HEK293 (cell line): ENCODE measurements around the gene ITPR2.

ENCODE experiments used
- CTCF ChIA-PET: fragments of 350-600 bp; formaldehyde crosslinking; extraction: SDS; loops from one replicate; lab custom pipeline; 2021; ENCODE audit warnings: antibody characterized with exemption; lab: Yijun Ruan, JAX
- POLR2A ChIA-PET: fragments of 300-600 bp; formaldehyde crosslinking; extraction: SDS; loops from one replicate; lab custom pipeline; 2020; ENCODE audit warnings: antibody characterized with exemption, inconsistent platforms; lab: Yijun Ruan, JAX
- H3K27ac ChIP-seq: fragments of 200-500 bp; sonication (Bioruptor generic); 2 replicates; pipeline ENCODE4 v1.5.1; 2014; ENCODE audit warnings: low read depth, low read length, control low read depth, inconsistent platforms; ENCODE audit errors: extremely low read depth
- H3K36me3 ChIP-seq, 2 experiments: fragments of 200-500 bp in 1 of 2; sonication (Bioruptor generic) in 1 of 2; 1 replicate in 1 of 2; 2 replicates in 1 of 2; pipeline ENCODE4 v1.5.1; 2014 to 2017; ENCODE audit warnings: inconsistent platforms in 2 of 2, low read length in 2 of 2; ENCODE audit not compliant: control insufficient read depth in 2 of 2, insufficient read depth in 1 of 2
- H3K4me1 ChIP-seq: fragments of 200-500 bp; sonication (Bioruptor generic); 2 replicates; pipeline ENCODE4 v1.5.1; 2014; ENCODE audit warnings: mild to moderate bottlenecking, low read length, inconsistent platforms; ENCODE audit not compliant: control insufficient read depth, insufficient read depth
- H3K4me3 ChIP-seq: 2 replicates; pipeline ENCODE4 v1.5.1; 2011; ENCODE audit warnings: low read depth, mild to moderate bottlenecking, control low read depth, low read length, moderate library complexity
- H3K9me3 ChIP-seq: fragments of 200-500 bp; sonication (Bioruptor generic); 2 replicates; pipeline ENCODE4 v1.5.1; 2014; ENCODE audit warnings: low read depth, low read length, inconsistent platforms; ENCODE audit not compliant: control insufficient read depth, insufficient read depth
- ELK4 ChIP-seq: IDR thresholded peaks from 2 replicates; pipeline ENCODE4 v1.6.1; 2011; ENCODE audit warnings: mild to moderate bottlenecking, low read depth, low read length, borderline replicate concordance
- PBX3 ChIP-seq: sonication (generic); formaldehyde crosslinking; IDR thresholded peaks from 2 replicates; pipeline ENCODE4 v1.8.1; 2022; ENCODE audit warnings: mild to moderate bottlenecking, moderate library complexity, missing genetic modification reagents
- PRDM6 ChIP-seq: fragments of 450-650 bp; formaldehyde crosslinking; IDR thresholded peaks from 2 replicates; pipeline ENCODE4 v1.5.1; 2017; ENCODE audit warnings: missing biosample characterization, missing genetic modification characterization
- TRIM28 ChIP-seq: IDR thresholded peaks from 2 replicates; pipeline ENCODE4 v1.6.1; 2011; ENCODE audit warnings: low read length, control low read depth, borderline replicate concordance
- ZBTB17 ChIP-seq: fragments of 450-650 bp; formaldehyde crosslinking; IDR thresholded peaks from 2 replicates; pipeline ENCODE4 v1.5.1; 2016; ENCODE audit warnings: missing biosample characterization, missing genetic modification characterization
- ZNF169 ChIP-seq: fragments of 450-650 bp; formaldehyde crosslinking; IDR thresholded peaks from 2 replicates; pipeline ENCODE4 v1.5.1; 2016; ENCODE audit warnings: missing biosample characterization, missing genetic modification characterization
- ZNF211 ChIP-seq: fragments of 450-650 bp; formaldehyde crosslinking; IDR thresholded peaks from 2 replicates; pipeline ENCODE4 v1.5.1; 2016; ENCODE audit warnings: low read depth, missing biosample characterization, missing genetic modification characterization
- ZNF274 ChIP-seq, 2 experiments: fragments of 200-500 bp in 1 of 2; fragments of 450-650 bp in 1 of 2; sonication (Bioruptor generic) in 1 of 2; formaldehyde crosslinking in 1 of 2; IDR thresholded peaks; 2 replicates each; pipeline versions ENCODE4 v1.5.1 to v1.6.1; 2014 to 2016; ENCODE audit warnings: borderline replicate concordance in 1 of 2, inconsistent platforms in 1 of 2, low read length in 1 of 2, missing biosample characterization in 1 of 2, missing genetic modification characterization in 1 of 2
- ZNF341 ChIP-seq: fragments of 450-650 bp; formaldehyde crosslinking; IDR thresholded peaks from 2 replicates; pipeline ENCODE4; 2016; ENCODE audit warnings: low read depth, missing biosample characterization, missing genetic modification characterization
- ZNF394 ChIP-seq: fragments of 450-650 bp; formaldehyde crosslinking; IDR thresholded peaks from 2 replicates; pipeline ENCODE4 v1.5.1; 2016; ENCODE audit warnings: missing biosample characterization, missing genetic modification characterization, mild to moderate bottlenecking, moderate library complexity, borderline replicate concordance
- ZNF423 ChIP-seq: fragments of 450-650 bp; formaldehyde crosslinking; IDR thresholded peaks from 2 replicates; pipeline ENCODE4 v1.5.1; 2016; ENCODE audit warnings: missing biosample characterization, missing genetic modification characterization
- ZNF449 ChIP-seq: fragments of 450-650 bp; formaldehyde crosslinking; IDR thresholded peaks from 2 replicates; pipeline ENCODE4 v1.5.1; 2017; ENCODE audit warnings: missing biosample characterization, mild to moderate bottlenecking, missing genetic modification characterization, moderate library complexity
- ZNF501 ChIP-seq: fragments of 450-650 bp; formaldehyde crosslinking; IDR thresholded peaks from 2 replicates; pipeline ENCODE4 v1.5.1; 2016; ENCODE audit warnings: missing biosample characterization, missing genetic modification characterization
- ZNF510 ChIP-seq: fragments of 450-650 bp; formaldehyde crosslinking; IDR thresholded peaks from 2 replicates; pipeline ENCODE4 v1.5.1; 2018; ENCODE audit warnings: mild to moderate bottlenecking, missing genetic modification characterization, missing biosample characterization; ENCODE audit not compliant: insufficient replicate concordance
- ZNF513 ChIP-seq: fragments of 450-650 bp; IDR thresholded peaks from 2 replicates; pipeline ENCODE4 v1.5.1; 2018; ENCODE audit warnings: missing biosample characterization, missing genetic modification characterization
- ZNF549 ChIP-seq: fragments of 450-650 bp; IDR thresholded peaks from 2 replicates; pipeline ENCODE4 v1.5.1; 2018; ENCODE audit warnings: missing biosample characterization, missing genetic modification characterization, mild to moderate bottlenecking, inconsistent platforms, moderate library complexity
- ZNF658 ChIP-seq: fragments of 450-650 bp; formaldehyde crosslinking; IDR thresholded peaks from 2 replicates; pipeline ENCODE4; 2016; ENCODE audit warnings: missing biosample characterization, missing genetic modification characterization
- ZSCAN18 ChIP-seq: fragments of 450-650 bp; formaldehyde crosslinking; IDR thresholded peaks from 2 replicates; pipeline ENCODE4 v1.5.1; 2016; ENCODE audit warnings: missing biosample characterization, missing genetic modification characterization
- ZSCAN5A ChIP-seq: fragments of 450-650 bp; formaldehyde crosslinking; IDR thresholded peaks from 2 replicates; pipeline ENCODE4 v1.5.1; 2016; ENCODE audit warnings: missing biosample characterization, missing genetic modification characterization

Gene ITPR2

GRCh38 chr12:26727482-26728204, 105.4 kb downstream of the ITPR2 start:
- H3K36me3 ChIP-seq = no peaks in the 10 kb centered on the region
- ChIA-PET POLR2A (no interaction called here), CTCF (interaction anchor here (0.6 to 1.0 kb wide), 2 partner anchors 11 to 1541 kb away, joined by 3 read pairs; no protein-coding TSS in a partner anchor)
- TF ChIP-seq ZBTB17 (0 out of 2 replicates have a peak, but pooled peaks have one; percentile 2), ZNF341 (tag by site-specific recombination) (no peak), ZNF513 (no peak), PBX3 (no peak), ZNF658 (tag by site-specific recombination) (no peak)
- no peak overlapping the region for H3K27ac ChIP-seq
- no peaks in the 10 kb centered on the region for H3K9me3 ChIP-seq
- peaks cover 30% of the 10 kb centered on the region for H3K4me1 ChIP-seq
- no peak overlapping the region for H3K4me3 ChIP-seq

- POLR2A ChIA-PET = no interaction called here
- CTCF ChIA-PET = no interaction called here
- no peaks in the 10 kb centered on the region for H3K9me3 ChIP-seq
- H3K4me1 ChIP-seq = peaks cover 30% of the 10 kb centered on the region
- H3K36me3 ChIP-seq = no peaks in the 10 kb centered on the region
- TF ChIP-seq ZNF211 (tag by site-specific recombination) (no peak), ZNF549 (tag by site-specific recombination) (no peak), PRDM6 (tag by site-specific recombination) (peak; percentile 53; the same call in 1 of the 2 replicates), ZSCAN18 (no peak)
- no peak overlapping the region for H3K27ac ChIP-seq
- H3K4me3 ChIP-seq = no peak overlapping the region
Observed at GRCh38 chr12:26726956-26727355, 106.0 kb downstream of the ITPR2 start.

GRCh38 chr12:26725276-26725916, 107.6 kb downstream of the ITPR2 start:
- CTCF ChIA-PET = interaction anchor here (0.7 kb wide), 1 partner anchor 372 kb away, joined by 3 read pairs; no protein-coding TSS in a partner anchor
- Histone ChIP-seq H3K36me3 (no peaks in the 10 kb centered on the region), H3K9me3 (no peaks in the 10 kb centered on the region), H3K4me3 (no peak overlapping the region), H3K27ac (no peak overlapping the region), H3K4me1 (peaks cover 30% of the 10 kb centered on the region)
- no peak for TF ChIP-seq ZNF394
- TF ChIP-seq ZNF501 (tag by site-specific recombination) = no peak
- TF ChIP-seq ZNF449 (tag by site-specific recombination) = no peak
- no peak for TF ChIP-seq ZNF510
- no peak for TF ChIP-seq ELK4
- TF ChIP-seq ZNF169 (tag by site-specific recombination) = no peak
- no peak for TF ChIP-seq ZSCAN5A
- no peak for TF ChIP-seq ZNF274 (IDR thresholded peaks at IDR 0.05; ENCODE audit: low read length)
- no peak for TF ChIP-seq ZNF274 (tag by site-specific recombination; IDR thresholded peaks at IDR 0.05; ENCODE audit: borderline replicate concordance)
- TF ChIP-seq ZNF423 (tag by site-specific recombination) = no peak
- no peak for TF ChIP-seq TRIM28
- POLR2A ChIA-PET = no interaction called here
